ENCODE data around the gene HIVEP3. TPM values are rescaled to one million over a fixed set of nuclear protein-coding genes. Genes with fewer than 3 reads are reported as not detected.

The HIVEP3 gene
- total RNA-seq, 1 donor = 1.8 TPM

DNA sequence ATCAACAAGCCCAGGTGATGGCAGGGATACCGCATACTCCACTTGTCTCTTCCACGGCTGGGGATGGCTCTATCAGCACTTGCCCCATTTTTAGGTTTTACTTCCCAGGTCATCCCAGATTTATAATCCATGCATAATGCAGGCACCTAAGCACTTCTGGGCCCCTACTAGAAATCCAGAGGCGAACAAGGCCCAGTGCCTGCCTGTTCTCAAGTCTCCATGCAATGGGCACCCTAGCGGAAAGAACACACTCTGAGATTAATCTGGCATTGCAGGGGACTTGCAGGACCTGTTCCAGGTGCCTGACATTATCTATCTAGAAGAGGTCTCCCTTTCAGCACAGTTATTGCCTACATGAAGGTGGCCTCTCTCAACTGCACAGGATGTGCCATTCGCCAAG lies 39.8 kb downstream of the HIVEP3 start:
- no peak overlapping the region for H3K4me3 ChIP-seq (ENCODE audit: insufficient read depth, low read length)
- no peak for DNase-seq (ENCODE audit: insufficient read length, low spot score, missing footprints)
- no peaks in the 10 kb centered on the region for H3K79me2 ChIP-seq (ENCODE audit: insufficient read depth, low read length)
- H3K27ac ChIP-seq (ENCODE audit: low read depth, low read length) = no peak overlapping the region
- no peaks in the 10 kb centered on the region for H3K27me3 ChIP-seq (ENCODE audit: insufficient read depth, low read length)
- TF ChIP-seq, protein P1, sequence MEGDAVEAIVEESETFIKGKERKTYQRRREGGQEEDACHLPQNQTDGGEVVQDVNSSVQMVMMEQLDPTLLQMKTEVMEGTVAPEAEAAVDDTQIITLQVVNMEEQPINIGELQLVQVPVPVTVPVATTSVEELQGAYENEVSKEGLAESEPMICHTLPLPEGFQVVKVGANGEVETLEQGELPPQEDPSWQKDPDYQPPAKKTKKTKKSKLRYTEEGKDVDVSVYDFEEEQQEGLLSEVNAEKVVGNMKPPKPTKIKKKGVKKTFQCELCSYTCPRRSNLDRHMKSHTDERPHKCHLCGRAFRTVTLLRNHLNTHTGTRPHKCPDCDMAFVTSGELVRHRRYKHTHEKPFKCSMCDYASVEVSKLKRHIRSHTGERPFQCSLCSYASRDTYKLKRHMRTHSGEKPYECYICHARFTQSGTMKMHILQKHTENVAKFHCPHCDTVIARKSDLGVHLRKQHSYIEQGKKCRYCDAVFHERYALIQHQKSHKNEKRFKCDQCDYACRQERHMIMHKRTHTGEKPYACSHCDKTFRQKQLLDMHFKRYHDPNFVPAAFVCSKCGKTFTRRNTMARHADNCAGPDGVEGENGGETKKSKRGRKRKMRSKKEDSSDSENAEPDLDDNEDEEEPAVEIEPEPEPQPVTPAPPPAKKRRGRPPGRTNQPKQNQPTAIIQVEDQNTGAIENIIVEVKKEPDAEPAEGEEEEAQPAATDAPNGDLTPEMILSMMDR (IDR thresholded peaks at IDR 0.05; ENCODE audit: extremely low read depth, low read depth, low read length) = no peak
- H3K36me3 ChIP-seq (ENCODE audit: insufficient read depth, low read length) = no peaks in the 10 kb centered on the region
- no peak overlapping the region for H2AFZ ChIP-seq (ENCODE audit: low read length)
- no peaks in the 10 kb centered on the region for H4K20me1 ChIP-seq (ENCODE audit: insufficient read depth, low read length)
- peaks cover 7% of the 10 kb centered on the region for H3K4me1 ChIP-seq (ENCODE audit: insufficient read depth, low read length)
- H3K4me2 ChIP-seq (ENCODE audit: insufficient read depth, low read length) = no peak overlapping the region
- H3K9me3 ChIP-seq (ENCODE audit: low read depth, low read length) = no peaks in the 10 kb centered on the region

DNA sequence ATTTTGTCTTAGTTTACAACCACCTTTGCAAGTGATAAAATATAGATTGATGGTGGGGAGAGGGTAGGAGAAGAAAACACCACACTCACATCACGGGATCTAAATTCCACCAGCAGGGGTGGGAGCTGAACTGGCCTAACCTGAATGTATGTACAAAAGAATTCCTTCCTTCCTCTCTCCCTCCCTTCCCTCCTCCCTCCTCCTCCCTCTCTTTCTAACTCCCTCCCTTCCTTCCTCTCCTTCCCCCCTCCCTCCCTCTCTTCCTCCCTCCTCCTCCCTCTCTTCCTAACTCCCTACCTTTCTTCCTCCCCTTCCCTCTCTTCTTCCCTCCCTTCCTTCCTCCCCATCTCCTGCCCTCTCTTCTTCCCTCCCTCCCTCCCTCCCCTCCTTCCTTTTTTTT lies 40.2 kb downstream of the HIVEP3 start:
- TF ChIP-seq, protein P1 (IDR thresholded peaks at IDR 0.05; ENCODE audit: extremely low read depth, low read depth, low read length) = no peak
- Histone ChIP-seq H4K20me1 (ENCODE audit: insufficient read depth, low read length) (no peaks in the 10 kb centered on the region), H3K4me1 (ENCODE audit: insufficient read depth, low read length) (peaks cover 7% of the 10 kb centered on the region), H3K4me3 (ENCODE audit: insufficient read depth, low read length) (no peak overlapping the region), H3K36me3 (ENCODE audit: insufficient read depth, low read length) (no peaks in the 10 kb centered on the region), H2AFZ (ENCODE audit: low read length) (no peak overlapping the region), H3K27me3 (ENCODE audit: insufficient read depth, low read length) (no peaks in the 10 kb centered on the region), H3K9me3 (ENCODE audit: low read depth, low read length) (no peaks in the 10 kb centered on the region), H3K4me2 (ENCODE audit: insufficient read depth, low read length) (no peak overlapping the region), H3K27ac (ENCODE audit: low read depth, low read length) (no peak overlapping the region), H3K79me2 (ENCODE audit: insufficient read depth, low read length) (no peaks in the 10 kb centered on the region)
- no peak for DNase-seq (ENCODE audit: insufficient read length, low spot score, missing footprints)

DNA sequence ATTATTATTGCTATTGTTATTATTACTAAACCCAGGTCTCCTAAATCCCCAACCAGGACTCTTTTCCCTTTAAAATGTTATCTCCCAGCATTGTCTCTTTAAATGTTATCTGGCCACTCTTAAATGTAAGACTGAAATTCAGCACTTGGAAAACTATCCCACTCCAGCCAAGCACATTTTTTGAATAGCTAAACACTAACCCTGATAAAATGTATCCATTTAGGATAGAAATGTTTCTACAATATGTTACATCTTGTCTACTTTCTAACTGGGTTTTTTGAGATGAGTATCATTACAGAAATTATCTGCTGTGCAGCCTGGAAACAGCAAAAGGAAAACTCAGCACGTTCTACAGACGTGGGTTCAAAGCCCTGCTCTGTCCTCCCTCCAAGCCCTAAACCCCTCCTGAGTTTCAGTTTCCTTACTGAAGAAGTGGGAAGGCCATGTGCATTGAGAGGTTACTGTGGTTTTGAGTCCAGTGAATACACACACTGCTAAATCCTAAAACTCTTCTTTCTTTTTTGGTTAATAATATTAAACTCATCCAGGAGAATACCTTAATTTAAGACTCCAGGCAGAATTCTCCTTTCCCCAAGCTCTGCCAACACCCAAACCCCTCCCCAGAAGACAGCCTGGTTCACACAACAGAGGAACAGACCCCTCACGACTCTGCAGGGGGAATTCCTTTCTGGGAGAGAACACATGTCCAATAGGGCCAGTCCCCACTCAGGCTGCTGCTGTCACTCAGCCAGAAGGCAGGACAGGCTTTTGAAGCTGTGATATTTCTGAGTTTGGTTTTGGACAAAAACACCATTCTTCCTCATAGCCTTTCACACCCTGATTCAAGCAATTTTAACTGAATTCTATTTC lies 41.9 kb downstream of the HIVEP3 start:
- peak overlapping the region; percentile 15 for H2AFZ ChIP-seq (ENCODE audit: low read length)

DNA sequence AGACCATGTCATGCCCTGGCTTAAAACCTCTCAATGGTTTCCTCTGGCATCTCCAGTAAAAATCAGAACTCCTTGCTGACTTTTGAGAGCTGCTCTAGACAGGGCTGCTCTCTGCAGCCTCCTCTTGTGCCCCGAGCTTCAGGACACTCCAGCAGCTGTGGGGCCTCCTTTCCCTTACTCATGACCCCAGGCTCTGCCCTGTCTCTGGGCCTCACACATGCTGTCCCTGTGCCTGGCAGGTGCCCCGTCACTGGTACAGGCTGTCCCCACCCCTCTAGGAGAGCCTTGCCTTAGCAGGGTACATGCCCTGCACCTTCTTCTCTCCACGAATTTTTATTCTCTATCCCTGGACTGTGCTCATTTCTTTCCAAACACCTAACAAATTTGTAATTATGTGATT lies 43.2 kb downstream of the HIVEP3 start:
- Histone ChIP-seq H3K4me1 (ENCODE audit: insufficient read depth, low read length) (peaks cover 10% of the 10 kb centered on the region), H3K4me2 (ENCODE audit: insufficient read depth, low read length) (no peak overlapping the region), H2AFZ (ENCODE audit: low read length) (no peak overlapping the region), H4K20me1 (ENCODE audit: insufficient read depth, low read length) (no peaks in the 10 kb centered on the region), H3K36me3 (ENCODE audit: insufficient read depth, low read length) (no peaks in the 10 kb centered on the region), H3K27ac (ENCODE audit: low read depth, low read length) (no peak overlapping the region), H3K4me3 (ENCODE audit: insufficient read depth, low read length) (no peak overlapping the region), H3K79me2 (ENCODE audit: insufficient read depth, low read length) (no peaks in the 10 kb centered on the region), H3K27me3 (ENCODE audit: insufficient read depth, low read length) (no peaks in the 10 kb centered on the region), H3K9me3 (ENCODE audit: low read depth, low read length) (no peaks in the 10 kb centered on the region)
- no peak for DNase-seq (ENCODE audit: insufficient read length, low spot score, missing footprints)
- TF ChIP-seq, protein P1 (IDR thresholded peaks at IDR 0.05; ENCODE audit: extremely low read depth, low read depth, low read length) = no peak

More for the DNA sequence above, 41.9 kb downstream of the HIVEP3 start:
- Histone ChIP-seq H3K4me1 (ENCODE audit: insufficient read depth, low read length) (peaks cover 7% of the 10 kb centered on the region), H3K79me2 (ENCODE audit: insufficient read depth, low read length) (no peaks in the 10 kb centered on the region), H3K27ac (ENCODE audit: low read depth, low read length) (peak overlapping the region; percentile 34), H4K20me1 (ENCODE audit: insufficient read depth, low read length) (no peaks in the 10 kb centered on the region), H3K36me3 (ENCODE audit: insufficient read depth, low read length) (no peaks in the 10 kb centered on the region), H3K4me3 (ENCODE audit: insufficient read depth, low read length) (peak overlapping the region; percentile 10), H3K27me3 (ENCODE audit: insufficient read depth, low read length) (no peaks in the 10 kb centered on the region), H3K4me2 (ENCODE audit: insufficient read depth, low read length) (peak overlapping the region; percentile 57), H3K9me3 (ENCODE audit: low read depth, low read length) (no peaks in the 10 kb centered on the region)
- DNase-seq (ENCODE audit: insufficient read length, low spot score, missing footprints) = peak; percentile 76
- TF ChIP-seq, protein P1 (IDR thresholded peaks at IDR 0.05; ENCODE audit: extremely low read depth, low read depth, low read length) = no peak

Data from osteoblast (primary cell).